Endothelial cell of umbilical vein (primary cell): ENCODE results near the gene TRIM62.

Experiments
- EZH2 ChIP-seq: IDR thresholded peaks from 2 replicates; pipeline ENCODE4 v1.6.1; 2012; ENCODE audit warnings: borderline replicate concordance, low read depth, mild to moderate bottlenecking, moderate library complexity, low read length, inconsistent platforms; ENCODE audit not compliant: severe bottlenecking
- GATA2 ChIP-seq: IDR thresholded peaks from 2 replicates; pipeline ENCODE4 v1.7.0; 2011; ENCODE audit warnings: low read depth, mild to moderate bottlenecking, moderate library complexity, mixed read lengths, low read length; ENCODE audit not compliant: insufficient read length, insufficient read depth
- POLR2A ChIP-seq: IDR thresholded peaks from 2 replicates; pipeline ENCODE4 v1.6.1; 2012; ENCODE audit warnings: low read depth, mild to moderate bottlenecking, control low read depth, low read length
- POLR2AphosphoS5 ChIP-seq: IDR thresholded peaks from 2 replicates; pipeline ENCODE4 v1.6.1; 2012; ENCODE audit warnings: low read depth, mild to moderate bottlenecking, control low read depth, low read length, moderate library complexity; ENCODE audit not compliant: insufficient read depth
- TF ChIP-seq, protein P1 (sequence below), 2 donors: IDR thresholded peaks; 1 replicate in 1 of 2; 2 replicates in 1 of 2; pipeline ENCODE4 v1.5.1; 2011; ENCODE audit warnings: low read length in 2 of 2, mild to moderate bottlenecking in 2 of 2, moderate library complexity in 2 of 2, control low read depth in 1 of 2, inconsistent platforms in 1 of 2, low read depth in 1 of 2; ENCODE audit not compliant: insufficient read depth in 1 of 2; ENCODE audit errors: extremely low read depth in 1 of 2

DNA sequence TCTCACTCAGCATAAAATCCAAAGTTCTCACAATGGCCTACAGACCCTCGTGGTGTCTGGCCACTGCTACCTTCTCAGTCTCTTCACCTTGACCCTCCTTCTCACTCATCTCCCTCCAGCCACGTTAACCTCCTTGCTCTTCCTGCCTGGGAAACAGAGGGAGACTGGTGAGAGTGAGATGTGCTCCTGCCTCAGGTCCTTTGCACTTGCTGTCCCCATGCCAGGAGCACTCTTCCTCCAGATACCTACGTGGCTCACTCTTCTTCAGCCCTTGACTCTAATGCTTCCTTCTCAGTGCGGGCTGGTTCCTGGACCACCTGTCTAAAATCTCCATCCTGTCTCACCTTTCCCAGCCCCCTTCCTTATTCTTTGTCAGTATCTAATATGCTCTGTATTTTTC lies 24.7 kb downstream of the TRIM62 start:
- TF ChIP-seq, protein P1, sequence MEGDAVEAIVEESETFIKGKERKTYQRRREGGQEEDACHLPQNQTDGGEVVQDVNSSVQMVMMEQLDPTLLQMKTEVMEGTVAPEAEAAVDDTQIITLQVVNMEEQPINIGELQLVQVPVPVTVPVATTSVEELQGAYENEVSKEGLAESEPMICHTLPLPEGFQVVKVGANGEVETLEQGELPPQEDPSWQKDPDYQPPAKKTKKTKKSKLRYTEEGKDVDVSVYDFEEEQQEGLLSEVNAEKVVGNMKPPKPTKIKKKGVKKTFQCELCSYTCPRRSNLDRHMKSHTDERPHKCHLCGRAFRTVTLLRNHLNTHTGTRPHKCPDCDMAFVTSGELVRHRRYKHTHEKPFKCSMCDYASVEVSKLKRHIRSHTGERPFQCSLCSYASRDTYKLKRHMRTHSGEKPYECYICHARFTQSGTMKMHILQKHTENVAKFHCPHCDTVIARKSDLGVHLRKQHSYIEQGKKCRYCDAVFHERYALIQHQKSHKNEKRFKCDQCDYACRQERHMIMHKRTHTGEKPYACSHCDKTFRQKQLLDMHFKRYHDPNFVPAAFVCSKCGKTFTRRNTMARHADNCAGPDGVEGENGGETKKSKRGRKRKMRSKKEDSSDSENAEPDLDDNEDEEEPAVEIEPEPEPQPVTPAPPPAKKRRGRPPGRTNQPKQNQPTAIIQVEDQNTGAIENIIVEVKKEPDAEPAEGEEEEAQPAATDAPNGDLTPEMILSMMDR (IDR thresholded peaks at IDR 0.05; ENCODE audit: extremely low read depth in 1 of 2, insufficient read depth in 1 of 2, low read depth in 1 of 2, low read length in 2 of 2), result no peak
- TF ChIP-seq GATA2 (no peak), POLR2AphosphoS5 (no peak), POLR2A (no peak), EZH2 (no peak)
